SU-DHL-6 (cell line): ENCODE data around the gene KCNH4.

ENCODE experiments used
- H2AFZ ChIP-seq: fragments of 200-600 bp; sonication (generic); 2 replicates; pipeline ENCODE4 v1.6.1; 2014; ENCODE audit warnings: low read depth, mild to moderate bottlenecking, moderate library complexity, mixed read lengths, antibody characterized with exemption, low read length; ENCODE audit not compliant: severe bottlenecking
- H3F3A ChIP-seq: fragments of 200-600 bp; shearing (Covaris generic); 2 replicates; pipeline ENCODE4 v1.6.0; 2016; ENCODE audit warnings: antibody characterized with exemption, mild to moderate bottlenecking; ENCODE audit not compliant: insufficient read depth
- H3K27ac ChIP-seq: fragments of 200-600 bp; sonication (generic); 2 replicates; pipeline ENCODE4 v1.5.1; 2016; ENCODE audit warnings: low read depth, mild to moderate bottlenecking, low read length, moderate library complexity, mixed read lengths
- H3K27me3 ChIP-seq: fragments of 200-600 bp; sonication (generic), shearing (Covaris generic); 2 replicates; pipeline ENCODE4 v1.6.0; 2014; ENCODE audit warnings: mild to moderate bottlenecking, low read length
- H3K36me3 ChIP-seq: fragments of 200-600 bp; sonication (generic); 2 replicates; pipeline ENCODE4 v1.6.1; 2014; ENCODE audit warnings: mild to moderate bottlenecking, low read length, mixed read lengths
- H3K4me2 ChIP-seq: fragments of 300-600, 200-600 bp; shearing (Covaris generic), sonication (generic); 2 replicates; pipeline ENCODE4 v1.6.0; 2014; ENCODE audit warnings: low read length, low read depth, mild to moderate bottlenecking; ENCODE audit not compliant: poor library complexity, severe bottlenecking
- H3K4me3 ChIP-seq: fragments of 200-600 bp; sonication (generic); 2 replicates; pipeline ENCODE4 v1.5.1; 2014; ENCODE audit warnings: antibody characterized with exemption, low read length, mild to moderate bottlenecking, mixed read lengths; ENCODE audit not compliant: insufficient read depth, poor library complexity, severe bottlenecking
- H3K79me2 ChIP-seq: fragments of 200-600 bp; sonication (generic); 2 replicates; pipeline ENCODE4 v1.6.1; 2014; ENCODE audit warnings: mild to moderate bottlenecking, low read length, moderate library complexity; ENCODE audit not compliant: insufficient read depth
- H3K9ac ChIP-seq: fragments of 200-600 bp; sonication (generic); 2 replicates; pipeline ENCODE4 v1.7.0; 2014; ENCODE audit warnings: mild to moderate bottlenecking, low read length
- H3K9me2 ChIP-seq: fragments of 200-600 bp; sonication (generic); replicated peaks from 2 replicates; pipeline ENCODE4 v1.6.1; 2014; ENCODE audit warnings: low read length; ENCODE audit not compliant: insufficient read depth
- H3K9me3 ChIP-seq: fragments of 200-600 bp; sonication (generic); 2 replicates; pipeline ENCODE4 v1.6.1; 2014; ENCODE audit warnings: low read length, mixed read lengths; ENCODE audit not compliant: insufficient read depth
- H4K20me1 ChIP-seq: fragments of 200-600 bp; sonication (generic); 2 replicates; pipeline ENCODE4 v1.6.1; 2014; ENCODE audit warnings: low read depth, mild to moderate bottlenecking, antibody characterized with exemption, low read length, moderate library complexity, mixed read lengths
- EZH2phosphoT487 ChIP-seq: fragments of 200-600 bp; sonication (generic), shearing (Covaris generic); conservative IDR thresholded peaks from 2 replicates; pipeline ENCODE4 v1.6.1; 2018; ENCODE audit warnings: mild to moderate bottlenecking, antibody characterized with exemption, low read length, moderate library complexity, mixed read lengths
- TF ChIP-seq, protein P1 (sequence below): fragments of 200-600 bp; sonication (generic); IDR thresholded peaks from one replicate; pipeline ENCODE4 v1.5.1; 2017; ENCODE audit warnings: antibody characterized with exemption, mild to moderate bottlenecking, low read length, moderate library complexity; ENCODE audit not compliant: insufficient read depth, poor library complexity, severe bottlenecking

Gene KCNH4

DNA sequence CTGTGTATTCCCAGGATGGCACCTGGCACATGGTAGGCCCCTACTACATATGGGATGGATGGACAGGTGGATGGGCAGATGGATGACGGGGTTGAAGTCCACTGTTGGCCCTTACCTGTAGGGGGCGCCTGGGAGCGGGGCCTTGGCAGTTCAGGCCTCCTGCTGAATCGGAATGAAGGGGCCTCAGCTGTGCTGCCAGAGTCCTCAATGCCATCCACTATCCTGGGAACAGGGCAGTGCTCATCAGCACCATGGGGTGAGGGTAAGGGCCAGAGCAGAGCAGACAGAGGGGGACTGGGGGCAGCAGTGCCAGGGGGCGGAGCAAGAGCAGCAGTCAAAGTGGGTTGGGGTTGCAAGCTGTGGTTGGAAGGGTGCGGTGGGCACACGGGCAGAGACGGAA, 17.8 kb downstream of the KCNH4 start:
- Histone ChIP-seq H3K9me3 (no peaks in the 10 kb centered on the region), H3F3A (no peaks in the 10 kb centered on the region), H3K27me3 (no peaks in the 10 kb centered on the region), H3K9me2 (no peaks in the 10 kb centered on the region), H3K27ac (no peak overlapping the region), H2AFZ (no peak overlapping the region), H4K20me1 (no peaks in the 10 kb centered on the region), H3K4me3 (no peak overlapping the region), H3K79me2 (no peaks in the 10 kb centered on the region), H3K4me2 (no peak overlapping the region), H3K9ac (no peak overlapping the region), H3K36me3 (no peaks in the 10 kb centered on the region)
- no peak for TF ChIP-seq EZH2phosphoT487
- TF ChIP-seq, protein P1, sequence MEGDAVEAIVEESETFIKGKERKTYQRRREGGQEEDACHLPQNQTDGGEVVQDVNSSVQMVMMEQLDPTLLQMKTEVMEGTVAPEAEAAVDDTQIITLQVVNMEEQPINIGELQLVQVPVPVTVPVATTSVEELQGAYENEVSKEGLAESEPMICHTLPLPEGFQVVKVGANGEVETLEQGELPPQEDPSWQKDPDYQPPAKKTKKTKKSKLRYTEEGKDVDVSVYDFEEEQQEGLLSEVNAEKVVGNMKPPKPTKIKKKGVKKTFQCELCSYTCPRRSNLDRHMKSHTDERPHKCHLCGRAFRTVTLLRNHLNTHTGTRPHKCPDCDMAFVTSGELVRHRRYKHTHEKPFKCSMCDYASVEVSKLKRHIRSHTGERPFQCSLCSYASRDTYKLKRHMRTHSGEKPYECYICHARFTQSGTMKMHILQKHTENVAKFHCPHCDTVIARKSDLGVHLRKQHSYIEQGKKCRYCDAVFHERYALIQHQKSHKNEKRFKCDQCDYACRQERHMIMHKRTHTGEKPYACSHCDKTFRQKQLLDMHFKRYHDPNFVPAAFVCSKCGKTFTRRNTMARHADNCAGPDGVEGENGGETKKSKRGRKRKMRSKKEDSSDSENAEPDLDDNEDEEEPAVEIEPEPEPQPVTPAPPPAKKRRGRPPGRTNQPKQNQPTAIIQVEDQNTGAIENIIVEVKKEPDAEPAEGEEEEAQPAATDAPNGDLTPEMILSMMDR, result peak; percentile 64

DNA sequence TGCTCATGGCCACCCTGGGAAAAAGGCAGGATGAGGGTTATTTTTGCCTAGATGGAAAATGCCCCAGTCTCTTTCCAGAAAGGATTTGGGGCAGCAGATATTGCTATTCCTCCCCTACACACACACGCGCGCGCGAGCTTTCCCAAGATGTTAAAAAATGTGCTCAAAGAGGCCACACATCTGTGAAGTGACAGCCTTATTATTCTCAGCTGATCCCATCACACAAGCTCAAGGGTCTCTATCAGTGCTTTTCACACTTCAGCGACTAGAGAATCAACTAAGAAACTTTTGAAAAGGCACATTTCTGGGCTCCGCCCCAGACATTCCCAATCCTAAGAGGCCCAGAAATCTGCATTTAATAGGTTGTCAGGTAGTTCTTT, 20.4 kb downstream of the KCNH4 start:
- Histone ChIP-seq H3K27ac (no peak overlapping the region), H3K4me2 (no peak overlapping the region), H3K79me2 (no peaks in the 10 kb centered on the region), H3K27me3 (no peaks in the 10 kb centered on the region), H2AFZ (no peak overlapping the region), H4K20me1 (no peaks in the 10 kb centered on the region), H3K9ac (no peak overlapping the region), H3K9me3 (no peaks in the 10 kb centered on the region), H3K9me2 (no peaks in the 10 kb centered on the region), H3K4me3 (no peak overlapping the region), H3K36me3 (no peaks in the 10 kb centered on the region), H3F3A (no peaks in the 10 kb centered on the region)
- TF ChIP-seq EZH2phosphoT487, result no peak
- TF ChIP-seq, protein P1, result no peak

DNA sequence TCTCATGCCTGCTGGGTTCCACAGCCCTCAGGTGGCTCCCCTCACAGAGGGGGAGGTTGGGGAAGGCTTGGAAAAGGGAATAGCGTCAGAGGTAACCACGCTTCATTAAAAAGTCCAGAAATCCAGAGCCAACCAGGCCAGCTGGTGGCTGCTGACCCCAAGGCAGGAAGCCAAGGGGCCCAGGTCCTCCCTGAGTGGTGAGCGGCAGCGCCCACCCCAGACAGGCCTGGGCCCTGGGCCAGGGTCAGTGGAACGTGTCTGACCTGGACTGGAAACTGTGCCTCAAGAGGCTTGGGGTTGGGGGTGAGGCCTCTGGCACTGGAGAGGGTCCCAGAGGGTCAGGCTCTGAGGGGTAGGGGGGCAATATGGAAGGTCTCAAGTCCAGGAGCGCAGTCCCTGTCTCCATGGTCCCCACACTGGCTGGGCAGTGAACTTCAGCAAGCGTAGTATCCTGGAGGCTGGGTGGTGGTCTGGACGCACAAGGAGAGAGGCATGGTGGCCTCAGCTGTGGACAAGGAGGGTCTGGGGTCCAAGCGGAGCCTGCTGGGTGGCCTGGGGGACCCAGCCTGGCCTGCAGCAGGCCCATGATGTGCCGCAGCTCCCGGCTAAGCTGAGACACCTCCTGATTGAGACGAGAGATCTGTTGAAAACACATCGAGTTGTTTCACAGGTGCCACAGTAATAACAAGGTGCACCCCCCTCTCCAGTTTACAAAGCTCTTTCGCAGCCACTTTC, 21.0 kb downstream of the KCNH4 start:
- Histone ChIP-seq H3K9ac (no peak overlapping the region), H3K4me2 (no peak overlapping the region)

More for the DNA sequence above, 21.0 kb downstream of the KCNH4 start:
- H2AFZ ChIP-seq, result no peak overlapping the region
- no peaks in the 10 kb centered on the region for H3K36me3 ChIP-seq
- TF ChIP-seq, protein P1, result no peak
- TF ChIP-seq EZH2phosphoT487, result no peak
- H3K9me3 ChIP-seq, result no peaks in the 10 kb centered on the region
- H3K79me2 ChIP-seq, result no peaks in the 10 kb centered on the region
- no peaks in the 10 kb centered on the region for H3K9me2 ChIP-seq
- H3F3A ChIP-seq, result no peaks in the 10 kb centered on the region
- H3K27ac ChIP-seq, result no peak overlapping the region
- H3K27me3 ChIP-seq, result no peaks in the 10 kb centered on the region
- H3K4me3 ChIP-seq, result no peak overlapping the region
- H4K20me1 ChIP-seq, result no peaks in the 10 kb centered on the region
